Ovary (tissue), 3 donors: ENCODE measurements around the gene PUS10.

Experiments used
- POLR2A ChIP-seq: fragments of 450-650 bp; IDR thresholded peaks from one replicate; pipeline ENCODE4 v1.6.1; 2017; ENCODE audit warnings: antibody characterized with exemption, mild to moderate bottlenecking, moderate library complexity
- TF ChIP-seq, protein P1 (sequence below), 3 donors: fragments of 450-650 bp in 2 of 3; fragments of 200-600 bp in 1 of 3; IDR thresholded peaks; one replicate each; pipeline versions ENCODE4 v1.5.1 to v1.8.0; 2016 to 2022; ENCODE audit warnings: antibody characterized with exemption in 3 of 3, mild to moderate bottlenecking in 1 of 3
- donor health status: DM: no; HTN: no; CAD: no.

DNA sequence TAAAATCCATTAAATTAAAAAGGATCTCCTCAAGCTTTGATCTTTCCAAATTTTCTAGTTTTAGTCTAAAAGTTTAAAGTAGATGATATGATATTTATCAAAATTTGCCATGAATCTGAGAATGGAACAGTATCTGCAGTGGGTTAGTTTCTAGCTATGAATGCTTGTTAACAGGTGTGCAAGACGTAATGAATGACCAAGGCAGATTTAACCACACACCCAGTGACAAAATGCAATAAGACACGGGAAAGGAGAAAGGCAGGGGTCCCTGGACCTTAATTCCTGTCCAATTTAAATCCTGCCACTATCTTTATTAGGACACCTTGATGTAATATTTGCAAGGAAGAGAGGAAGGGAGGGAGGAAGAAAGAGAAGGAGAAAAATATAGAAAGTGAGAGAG, 31.0 kb downstream of the PUS10 start:
- TF ChIP-seq, protein P1, sequence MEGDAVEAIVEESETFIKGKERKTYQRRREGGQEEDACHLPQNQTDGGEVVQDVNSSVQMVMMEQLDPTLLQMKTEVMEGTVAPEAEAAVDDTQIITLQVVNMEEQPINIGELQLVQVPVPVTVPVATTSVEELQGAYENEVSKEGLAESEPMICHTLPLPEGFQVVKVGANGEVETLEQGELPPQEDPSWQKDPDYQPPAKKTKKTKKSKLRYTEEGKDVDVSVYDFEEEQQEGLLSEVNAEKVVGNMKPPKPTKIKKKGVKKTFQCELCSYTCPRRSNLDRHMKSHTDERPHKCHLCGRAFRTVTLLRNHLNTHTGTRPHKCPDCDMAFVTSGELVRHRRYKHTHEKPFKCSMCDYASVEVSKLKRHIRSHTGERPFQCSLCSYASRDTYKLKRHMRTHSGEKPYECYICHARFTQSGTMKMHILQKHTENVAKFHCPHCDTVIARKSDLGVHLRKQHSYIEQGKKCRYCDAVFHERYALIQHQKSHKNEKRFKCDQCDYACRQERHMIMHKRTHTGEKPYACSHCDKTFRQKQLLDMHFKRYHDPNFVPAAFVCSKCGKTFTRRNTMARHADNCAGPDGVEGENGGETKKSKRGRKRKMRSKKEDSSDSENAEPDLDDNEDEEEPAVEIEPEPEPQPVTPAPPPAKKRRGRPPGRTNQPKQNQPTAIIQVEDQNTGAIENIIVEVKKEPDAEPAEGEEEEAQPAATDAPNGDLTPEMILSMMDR (IDR thresholded peaks at IDR 0.05): no peak
- no peak for TF ChIP-seq POLR2A
